Suprapubic skin (tissue), 3 donors: Measurements from ENCODE around the gene PPP1R37.

Experiments used
- CTCF ChIP-seq, 2 donors: fragments of 200-600 bp in 1 of 2; fragments of 450-650 bp in 1 of 2; sonication (generic) in 1 of 2; IDR thresholded peaks; one replicate each; pipeline ENCODE4 v1.5.1; 2016 to 2019; ENCODE audit warnings: antibody characterized with exemption in 2 of 2, mild to moderate bottlenecking in 1 of 2, moderate library complexity in 1 of 2
- POLR2A ChIP-seq, 2 donors: fragments of 450-650 bp; IDR thresholded peaks; one replicate each; pipeline ENCODE4 v1.6.1; 2017; ENCODE audit warnings: antibody characterized with exemption in 2 of 2, mild to moderate bottlenecking in 2 of 2, moderate library complexity in 2 of 2

DNA sequence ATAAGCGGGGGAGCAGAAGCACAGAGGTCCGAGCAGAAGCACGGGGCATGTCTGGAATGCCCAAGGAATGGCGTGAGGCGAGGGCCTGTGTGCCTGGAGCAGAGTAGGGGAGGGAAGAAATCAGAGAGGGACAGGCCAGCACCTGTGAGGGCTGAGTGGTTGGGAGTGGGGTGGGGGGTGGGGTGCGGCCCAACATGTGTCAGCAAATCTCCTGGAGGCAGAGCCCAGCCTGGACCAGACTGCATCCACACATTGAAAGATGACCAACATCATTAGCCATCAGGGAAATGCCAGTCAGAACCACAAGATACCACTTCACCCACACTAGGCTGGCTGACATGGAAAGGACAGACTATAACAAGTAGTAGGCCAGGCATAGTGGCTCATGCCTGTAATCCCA lies 42.9 kb upstream of the PPP1R37 start:
- TF ChIP-seq CTCF (IDR thresholded peaks at IDR 0.05): no peak
- TF ChIP-seq POLR2A (IDR thresholded peaks at IDR 0.05): no peak
